HK-2 (cell line): ENCODE results near the gene EFNA5.

Experiments used
- DNase-seq: peaks from one replicate; pipeline ENCODE4 v3.0.0-alpha.2; 2018; ENCODE audit not compliant: unreplicated experiment

The EFNA5 gene

GRCh38 chr5:107639990-107640389 is 30.7 kb downstream of the EFNA5 start:
- DNase-seq: no peak

GRCh38 chr5:107636555-107636954 is 34.2 kb downstream of the EFNA5 start:
- no peak for DNase-seq

GRCh38 chr5:107636068-107636467 is 34.7 kb downstream of the EFNA5 start:
- DNase-seq: no peak

- no peak for DNase-seq
Measured at GRCh38 chr5:107634981-107635848, 35.5 kb downstream of the EFNA5 start.

- no peak for DNase-seq
Measured at GRCh38 chr5:107633171-107633901, 37.4 kb downstream of the EFNA5 start.

GRCh38 chr5:107631805-107632362 is 38.9 kb downstream of the EFNA5 start:
- no peak for DNase-seq

GRCh38 chr5:107630184-107630583 is 40.6 kb downstream of the EFNA5 start:
- no peak for DNase-seq

GRCh38 chr5:107624235-107624634 is 46.5 kb downstream of the EFNA5 start:
- no peak for DNase-seq

GRCh38 chr5:107621089-107621488 is 49.6 kb downstream of the EFNA5 start:
- DNase-seq: no peak

GRCh38 chr5:107619781-107620180 is 51.0 kb downstream of the EFNA5 start:
- no peak for DNase-seq

GRCh38 chr5:107618242-107618641 is 52.5 kb downstream of the EFNA5 start:
- DNase-seq: no peak

- no peak for DNase-seq
Measured at GRCh38 chr5:107617052-107617451, 53.7 kb downstream of the EFNA5 start.

GRCh38 chr5:107616213-107616612 is 54.5 kb downstream of the EFNA5 start:
- DNase-seq: no peak

- no peak for DNase-seq
Measured at GRCh38 chr5:107615299-107615817, 55.4 kb downstream of the EFNA5 start.

GRCh38 chr5:107612541-107612940 is 58.2 kb downstream of the EFNA5 start:
- no peak for DNase-seq

- no peak for DNase-seq
Measured at GRCh38 chr5:107610798-107611197, 59.9 kb downstream of the EFNA5 start.

- no peak for DNase-seq
Measured at GRCh38 chr5:107607671-107608345, 62.9 kb downstream of the EFNA5 start.

- no peak for DNase-seq
Measured at GRCh38 chr5:107607196-107607595, 63.5 kb downstream of the EFNA5 start.

- no peak for DNase-seq
Measured at GRCh38 chr5:107605596-107606125, 65.1 kb downstream of the EFNA5 start.

GRCh38 chr5:107604990-107605389 is 65.7 kb downstream of the EFNA5 start:
- no peak for DNase-seq

GRCh38 chr5:107604146-107604910 is 66.4 kb downstream of the EFNA5 start:
- DNase-seq: no peak
